Esophagus (tissue), 2 donors: ENCODE data around the gene PTPRD. TPM values are rescaled to one million over a fixed set of nuclear protein-coding genes. Genes with fewer than 3 reads are reported as not detected.
A peak's percentile ranks its signal among the peaks of the same experiment; 100 is the strongest.

Experiments used
- H3K27ac ChIP-seq, 2 donors: one replicate each; pipeline ENCODE4 v1.5.1; 2013; ENCODE audit warnings: low read depth in 2 of 2, mild to moderate bottlenecking in 2 of 2, inconsistent platforms in 1 of 2, low read length in 1 of 2, moderate library complexity in 1 of 2
- H3K27me3 ChIP-seq, 2 donors: one replicate each; pipeline ENCODE4 v1.6.1; 2013; ENCODE audit warnings: low read length in 2 of 2, control low read depth in 1 of 2, mild to moderate bottlenecking in 1 of 2; ENCODE audit not compliant: insufficient read depth in 2 of 2, control insufficient read depth in 1 of 2
- H3K36me3 ChIP-seq, 2 donors: one replicate each; pipeline ENCODE4 v1.6.1; 2013; ENCODE audit warnings: low read length in 1 of 2; ENCODE audit not compliant: control insufficient read depth in 2 of 2, insufficient read depth in 2 of 2
- H3K4me1 ChIP-seq, 2 donors: one replicate each; pipeline ENCODE4 v1.6.1; 2013; ENCODE audit warnings: low read length in 1 of 2; ENCODE audit not compliant: control insufficient read depth in 2 of 2, insufficient read depth in 2 of 2
- H3K4me3 ChIP-seq, 2 donors: one replicate each; pipeline ENCODE4 v1.5.1; 2013; ENCODE audit warnings: low read length in 2 of 2, mild to moderate bottlenecking in 2 of 2, low read depth in 1 of 2, moderate library complexity in 1 of 2
- H3K9me3 ChIP-seq, 2 donors: one replicate each; pipeline ENCODE4 v1.6.1; 2013; ENCODE audit warnings: mild to moderate bottlenecking in 2 of 2, low read depth in 1 of 2, low read length in 1 of 2, moderate library complexity in 1 of 2; ENCODE audit not compliant: control insufficient read depth in 2 of 2, insufficient read depth in 1 of 2
- WGBS, 2 donors: extraction: QIAGEN DNeasy Blood & Tissue Kit; methylation state at CpG; one replicate each; pipeline ENCODE4 v1.1.7; 2013; 5-methylcytosine and 5-hydroxymethylcytosine counted together
- polyA plus RNA-seq, 2 donors: library from polyadenylated mRNA; stranded (reverse); fragments of 200-250 nt; gene quantifications; one replicate each; pipeline ENCODE4 v1.2.3, GENCODE V29; 2013
- donor health status: healthy with polysubstance abuse.
- donor health status: Bipolar disorder and iron deficiency.

PTPRD gene
- under 1 TPM; 0.53 to 0.60 TPM for polyA plus RNA-seq

GRCh38 chr9:10612641-10613398, at the start of gene PTPRD:
Gene PTPRD, minus strand, starts transcription at chr9:10613002.
- H3K27me3 ChIP-seq, result peaks cover 5% of the 10 kb centered on the region in 2 donors
- WGBS, 2 donors, result 1 to 2% methylated on average over 73 to 87 of the region's 87 CpGs
- no peaks in the 10 kb centered on the region for H3K9me3 ChIP-seq
- H3K4me3 ChIP-seq, result peak within 1 kb of the TSS; percentile 35 to 49
- no peak within 1 kb of the TSS for H3K27ac ChIP-seq
- no peaks in the 10 kb centered on the region for H3K4me1 ChIP-seq
- H3K36me3 ChIP-seq, result no peaks in the 10 kb centered on the region

GRCh38 chr9:10661994-10662393, 49.2 kb upstream of the PTPRD start:
- H3K4me1 ChIP-seq, result no peaks in the 10 kb centered on the region
- 20 to 29% methylated on average over 2 of the region's 2 CpGs for WGBS, 2 donors
- H3K9me3 ChIP-seq, result no peaks in the 10 kb centered on the region
- no peak overlapping the region for H3K4me3 ChIP-seq
- H3K27ac ChIP-seq, result no peak overlapping the region
- no peaks in the 10 kb centered on the region for H3K27me3 ChIP-seq
- no peaks in the 10 kb centered on the region for H3K36me3 ChIP-seq

DNA sequence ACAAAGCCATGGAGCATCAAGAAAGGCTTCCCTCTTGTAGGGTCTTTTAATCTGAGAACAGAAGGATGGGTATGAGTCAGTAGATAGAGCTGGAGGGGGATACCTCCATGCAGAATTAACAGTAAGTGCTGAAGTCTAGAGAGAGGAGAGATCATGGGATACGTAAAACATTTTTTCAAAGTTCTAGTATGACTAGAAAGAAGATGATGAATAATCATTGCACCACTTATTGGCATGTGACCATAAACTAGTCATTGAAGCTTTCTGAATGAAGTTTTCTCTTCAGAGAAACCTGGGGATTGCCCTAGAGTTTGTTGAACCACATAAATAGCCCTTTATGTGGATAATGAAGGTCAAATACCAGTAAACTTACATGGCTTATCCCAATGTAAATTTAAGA, 48.6 kb upstream of the PTPRD start:
- Histone ChIP-seq H3K4me3 (no peak overlapping the region), H3K9me3 (no peaks in the 10 kb centered on the region), H3K27me3 (no peaks in the 10 kb centered on the region), H3K4me1 (no peaks in the 10 kb centered on the region), H3K36me3 (no peaks in the 10 kb centered on the region), H3K27ac (no peak overlapping the region)
- WGBS, 2 donors, result 44 to 57% methylated on average over 1 of the region's 1 CpG

DNA sequence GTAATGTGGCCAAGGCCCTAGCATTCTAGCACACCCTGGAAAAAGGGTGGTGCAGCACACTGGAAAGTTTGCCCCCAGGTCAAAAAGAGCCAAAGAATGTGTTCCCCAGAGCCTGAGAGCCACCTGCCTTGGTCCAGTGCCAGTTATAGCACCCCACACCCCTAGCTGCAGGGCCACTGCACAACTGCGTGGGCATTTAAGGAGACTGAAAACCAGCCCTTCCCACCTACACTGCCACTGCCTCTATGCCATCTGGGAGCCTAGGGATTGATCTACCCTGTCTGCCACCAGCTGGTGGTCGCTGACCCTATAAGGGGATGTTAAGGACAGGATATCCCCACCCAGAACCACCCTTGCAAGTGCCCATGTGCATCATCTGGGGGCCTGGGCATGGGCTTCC, 38.2 kb upstream of the PTPRD start:
- Histone ChIP-seq H3K27me3 (no peaks in the 10 kb centered on the region), H3K4me1 (no peaks in the 10 kb centered on the region), H3K9me3 (peaks cover 4 to 11% of the 10 kb centered on the region in 2 donors), H3K27ac (no peak overlapping the region), H3K36me3 (no peaks in the 10 kb centered on the region), H3K4me3 (no peak overlapping the region)
- WGBS, 2 donors, result 75 to 81% methylated on average over 2 of the region's 2 CpGs

- WGBS, 2 donors, result 48 to 57% methylated on average over 1 of the region's 1 CpG
Observed at GRCh38 chr9:10649076-10649475, 36.3 kb upstream of the PTPRD start.

DNA sequence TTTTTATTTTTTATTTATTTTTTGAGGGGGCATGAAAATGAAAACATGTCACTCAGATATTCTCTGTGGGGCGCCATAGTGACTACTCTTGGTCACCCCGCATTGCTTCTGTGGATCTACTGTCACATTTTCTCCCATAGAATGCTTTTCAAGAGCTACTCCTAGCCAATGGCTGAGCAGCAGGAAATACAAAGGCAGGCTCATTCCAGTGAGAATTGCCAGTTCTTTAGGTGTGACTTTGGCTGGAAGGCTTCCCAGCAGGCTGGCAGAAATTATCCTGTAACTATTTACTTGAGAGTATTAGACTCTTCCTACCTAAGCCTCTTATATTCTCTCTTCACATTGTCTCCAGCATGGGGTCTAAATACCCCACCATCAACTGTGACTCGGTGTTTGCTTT, 21.0 kb upstream of the PTPRD start:
- Histone ChIP-seq H3K4me1 (no peaks in the 10 kb centered on the region), H3K4me3 (no peak overlapping the region), H3K27ac (no peak overlapping the region), H3K9me3 (no peaks in the 10 kb centered on the region), H3K27me3 (no peaks in the 10 kb centered on the region), H3K36me3 (no peaks in the 10 kb centered on the region)
- 76 to 84% methylated on average over 3 of the region's 3 CpGs for WGBS, 2 donors

More at GRCh38 chr9:10649076-10649475, 36.3 kb upstream of the PTPRD start:
- H3K36me3 ChIP-seq, result no peaks in the 10 kb centered on the region
- no peaks in the 10 kb centered on the region for H3K27me3 ChIP-seq
- H3K4me1 ChIP-seq, result no peaks in the 10 kb centered on the region
- peaks cover 4 to 11% of the 10 kb centered on the region in 2 donors for H3K9me3 ChIP-seq
- no peak overlapping the region for H3K4me3 ChIP-seq
- no peak overlapping the region for H3K27ac ChIP-seq

DNA sequence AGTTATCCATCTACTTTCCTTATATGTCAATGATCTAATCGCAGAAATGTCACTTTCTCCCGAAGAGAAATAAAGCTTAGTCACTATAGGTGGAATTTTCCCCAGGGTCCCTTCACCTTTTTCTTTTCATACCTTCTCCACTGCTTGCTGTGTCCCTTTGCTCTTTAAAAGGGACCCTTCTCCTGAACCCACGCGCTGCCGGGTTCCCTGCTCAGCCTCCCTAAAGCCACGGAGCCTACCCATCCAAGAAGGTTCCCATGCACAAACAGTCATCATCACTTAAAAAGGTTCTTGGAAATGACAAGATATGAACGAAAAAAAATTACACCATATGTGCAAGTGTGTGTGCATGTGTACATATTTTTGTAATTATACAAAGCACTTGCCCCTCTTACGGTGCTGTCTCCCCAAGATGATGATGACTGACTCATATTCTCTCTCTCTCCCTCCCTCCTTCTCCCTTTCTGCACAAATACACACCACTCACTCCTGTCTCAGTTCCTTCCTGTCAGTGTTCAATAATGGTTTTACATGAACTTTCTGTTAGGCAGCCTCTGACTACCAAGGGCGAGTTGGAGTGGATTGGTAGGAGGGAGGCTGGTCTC, 1.5 kb upstream of the PTPRD start:
- H3K36me3 ChIP-seq, result no peaks in the 10 kb centered on the region
- H3K9me3 ChIP-seq, result no peaks in the 10 kb centered on the region
- peaks cover 5% of the 10 kb centered on the region in 2 donors for H3K27me3 ChIP-seq
- H3K4me3 ChIP-seq, result no peak overlapping the region
- H3K4me1 ChIP-seq, result no peaks in the 10 kb centered on the region
- 50 to 51% methylated on average over 9 of the region's 9 CpGs for WGBS, 2 donors
- H3K27ac ChIP-seq, result no peak overlapping the region

GRCh38 chr9:10613419-10613818, 617 bp upstream of the PTPRD start:
- no peaks in the 10 kb centered on the region for H3K36me3 ChIP-seq
- no peak overlapping the region for H3K27ac ChIP-seq
- no peaks in the 10 kb centered on the region for H3K4me1 ChIP-seq
- 8% methylated on average over 13 of the region's 13 CpGs for WGBS, 2 donors
- peak overlapping the region in 1 of 2 donors; percentile 49 for H3K4me3 ChIP-seq
- no peaks in the 10 kb centered on the region for H3K9me3 ChIP-seq
- peaks cover 5% of the 10 kb centered on the region in 2 donors for H3K27me3 ChIP-seq

DNA sequence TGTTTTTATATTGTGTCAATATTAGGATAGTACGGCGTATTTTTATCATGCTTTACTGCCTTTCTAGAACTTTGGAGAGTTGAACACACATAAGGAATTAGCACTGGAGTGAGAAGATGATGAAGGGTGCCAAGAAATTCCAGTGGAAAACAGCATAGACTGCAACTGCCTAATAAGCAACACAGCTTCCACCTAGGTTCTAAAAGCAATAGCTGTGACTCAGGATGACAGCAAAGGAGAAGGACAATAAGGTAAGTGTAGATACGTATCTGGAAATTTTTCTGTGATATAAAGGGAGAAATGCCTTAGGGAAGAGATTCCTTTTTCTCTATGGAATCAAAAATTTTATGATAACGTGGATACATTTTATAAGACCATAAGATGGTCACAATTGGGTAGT, 7.4 kb downstream of the PTPRD start:
- no peaks in the 10 kb centered on the region for H3K9me3 ChIP-seq
- H3K36me3 ChIP-seq, result no peaks in the 10 kb centered on the region
- H3K4me3 ChIP-seq, result no peak overlapping the region
- no peaks in the 10 kb centered on the region for H3K27me3 ChIP-seq
- H3K27ac ChIP-seq, result no peak overlapping the region
- H3K4me1 ChIP-seq, result no peaks in the 10 kb centered on the region
- 61 to 65% methylated on average over 4 of the region's 4 CpGs for WGBS, 2 donors

GRCh38 chr9:10604927-10605326, 7.9 kb downstream of the PTPRD start:
- Histone ChIP-seq H3K4me3 (no peak overlapping the region), H3K36me3 (no peaks in the 10 kb centered on the region), H3K4me1 (no peaks in the 10 kb centered on the region), H3K27me3 (no peaks in the 10 kb centered on the region), H3K27ac (no peak overlapping the region), H3K9me3 (no peaks in the 10 kb centered on the region)
- 29 to 30% methylated on average over 1 of the region's 1 CpG for WGBS, 2 donors
